Natural killer cell (primary cell): Measurements from ENCODE around the gene GALNT10. TPM values are rescaled to one million over a fixed set of nuclear protein-coding genes. Genes with fewer than 3 reads are reported as not detected.

ENCODE experiments used
- ATAC-seq, 3 donors: fragments of 150-1000 bp in 2 of 3; fragments of 200-7000 bp in 1 of 3; cut with Tn5 transposase; 1 replicate in 1 of 3; 2 replicates in 2 of 3; pipeline ENCODE4 v1.10.0; 2021; ENCODE audit warnings: mild to moderate bottlenecking in 2 of 3, moderate library complexity in 2 of 3
- DNase-seq, 2 donors: peaks; one replicate each; pipeline versions ENCODE4 v3.0.0 to v3.0.0-alpha.2; 2013 to 2021; ENCODE audit warnings: mixed read lengths in 1 of 2
- H3K27ac ChIP-seq: one replicate; pipeline ENCODE4 v1.5.1; 2013; ENCODE audit warnings: mild to moderate bottlenecking, low read length
- H3K27me3 ChIP-seq: one replicate; pipeline ENCODE4 v1.6.1; 2013; ENCODE audit warnings: low read length; ENCODE audit not compliant: control insufficient read depth, insufficient read depth
- H3K36me3 ChIP-seq: one replicate; pipeline ENCODE4 v1.6.1; 2013; ENCODE audit warnings: low read length; ENCODE audit not compliant: control insufficient read depth, insufficient read depth
- H3K4me1 ChIP-seq: one replicate; pipeline ENCODE4 v1.6.1; 2013; ENCODE audit warnings: low read length; ENCODE audit not compliant: control insufficient read depth, insufficient read depth
- H3K4me3 ChIP-seq: one replicate; pipeline ENCODE4 v1.5.1; 2013; ENCODE audit warnings: low read length
- H3K9me3 ChIP-seq: one replicate; pipeline ENCODE4 v1.6.1; 2013; ENCODE audit warnings: low read length; ENCODE audit not compliant: control insufficient read depth, insufficient read depth
- H3K27ac Mint-ChIP-seq, 2 donors: one replicate each; pipeline ENCODE4 v1.8.0; 2022; ENCODE audit warnings: mild to moderate bottlenecking in 2 of 2, mixed read lengths in 2 of 2, moderate library complexity in 1 of 2
- H3K27me3 Mint-ChIP-seq, 2 donors: one replicate each; pipeline ENCODE4 v1.8.0; 2022; ENCODE audit warnings: low read depth in 2 of 2, mixed read lengths in 2 of 2
- H3K36me3 Mint-ChIP-seq: one replicate; pipeline ENCODE4 v1.8.0; 2022; ENCODE audit warnings: mixed read lengths
- H3K4me1 Mint-ChIP-seq, 2 donors: one replicate each; pipeline ENCODE4 v1.8.0; 2022; ENCODE audit warnings: mixed read lengths in 2 of 2
- H3K4me3 Mint-ChIP-seq: one replicate; pipeline ENCODE4 v1.8.0; 2022; ENCODE audit warnings: mild to moderate bottlenecking, moderate library complexity, mixed read lengths
- H3K9me3 Mint-ChIP-seq, 2 donors: one replicate each; pipeline ENCODE4 v1.8.0; 2022; ENCODE audit warnings: mixed read lengths in 2 of 2
- CTCF ChIP-seq: fragments of 200-600 bp; IDR thresholded peaks from one replicate; pipeline ENCODE4 v1.8.0; 2022; ENCODE audit warnings: antibody characterized with exemption
- WGBS: methylation state at CpG from one replicate; pipeline ENCODE4 v1.1.7; 2013; ENCODE audit warnings: missing lambda C conversion rate; ENCODE audit not compliant: insufficient coverage; 5-methylcytosine and 5-hydroxymethylcytosine counted together
- intact Hi-C: fragments of 100-400 bp; cut with micrococcal nuclease; formaldehyde crosslinking; loops from one replicate; pipeline ENCODE4 v1.14.2; 2022
- total RNA-seq, 4 donors: library from RNA; stranded (reverse); fragments of 120-200 nt in 1 of 4; gene quantifications; one replicate each; pipeline versions ENCODE4 v1.2.3 to v1.2.4, GENCODE V29; 2013 to 2022

The GALNT10 gene
- total RNA-seq, 3 donors from 2014 or later (not counting 1 experiment from before 2014, with no cell fraction given), result 77.0 to 92.6 (median 77.6) TPM

GRCh38 chr5:154309371-154309745, 118.8 kb downstream of the GALNT10 start:
- Histone ChIP-seq H3K4me1 (peaks cover 13% of the 10 kb centered on the region), H3K36me3 (peaks cover 2% of the 10 kb centered on the region), H3K27me3 (no peaks in the 10 kb centered on the region), H3K27ac (no peak overlapping the region), H3K4me3 (no peak overlapping the region), H3K9me3 (peaks cover 4% of the 10 kb centered on the region)
- DNase-seq (no peak), ATAC-seq (no peak)
- Mint-ChIP-seq H3K4me3 (no peak overlapping the region), H3K27me3 (no peaks in the 10 kb centered on the region), H3K4me1 (peaks cover 40 to 42% of the 10 kb centered on the region in 2 donors), H3K9me3 (peaks cover 0 to 4% of the 10 kb centered on the region in 2 donors), H3K36me3 (peaks cover 16% of the 10 kb centered on the region), H3K27ac (peak overlapping the region; percentile 17 to 69)
- intact Hi-C loops, result no loop called here
- TF ChIP-seq CTCF, result no peak
- WGBS, result 100% methylated on average over 1 of the region's 1 CpG

- intact Hi-C loops, result no loop called here
- no peak for TF ChIP-seq CTCF
- peaks cover 40 to 42% of the 10 kb centered on the region in 2 donors for H3K4me1 Mint-ChIP-seq
- no peak overlapping the region for H3K4me3 Mint-ChIP-seq
- H3K36me3 ChIP-seq, result peaks cover 2% of the 10 kb centered on the region
- no peak overlapping the region for H3K4me3 ChIP-seq
- peaks cover 0 to under 1% of the 10 kb centered on the region in 2 donors for H3K9me3 Mint-ChIP-seq
- H3K27ac Mint-ChIP-seq, result peak overlapping the region; percentile 17 to 69
- peak; percentile 48 to 73 (median 64) for ATAC-seq
- peaks cover 12% of the 10 kb centered on the region for H3K36me3 Mint-ChIP-seq
- DNase-seq, result no peak
- H3K9me3 ChIP-seq, result peaks cover 4% of the 10 kb centered on the region
- H3K27me3 ChIP-seq, result no peaks in the 10 kb centered on the region
- H3K27me3 Mint-ChIP-seq, result no peaks in the 10 kb centered on the region
- WGBS, result 31% methylated on average over 5 of the region's 8 CpGs
- no peak overlapping the region for H3K27ac ChIP-seq
- H3K4me1 ChIP-seq, result peaks cover 13% of the 10 kb centered on the region
Observed at GRCh38 chr5:154309805-154310204, 119.3 kb downstream of the GALNT10 start.

- Histone ChIP-seq H3K4me1 (peaks cover 13% of the 10 kb centered on the region), H3K9me3 (no peaks in the 10 kb centered on the region), H3K27ac (no peak overlapping the region), H3K36me3 (peaks cover 2% of the 10 kb centered on the region), H3K27me3 (no peaks in the 10 kb centered on the region), H3K4me3 (no peak overlapping the region)
- H3K4me3 Mint-ChIP-seq, result no peak overlapping the region
- H3K27ac Mint-ChIP-seq, result peak overlapping the region in 1 of 2 donors; percentile 27
- no peaks in the 10 kb centered on the region for H3K9me3 Mint-ChIP-seq
- intact Hi-C loops, result no loop called here
- DNase-seq (peak in 1 of 2 donors; percentile 4), ATAC-seq (peak; percentile 54 to 66 (median 65))
- TF ChIP-seq CTCF, result no peak
- H3K27me3 Mint-ChIP-seq, result no peaks in the 10 kb centered on the region
- WGBS, result 68% methylated on average over 5 of the region's 5 CpGs
- peaks cover 5% of the 10 kb centered on the region for H3K36me3 Mint-ChIP-seq
- peaks cover 38 to 42% of the 10 kb centered on the region in 2 donors for H3K4me1 Mint-ChIP-seq
Observed at GRCh38 chr5:154311362-154311761, 120.8 kb downstream of the GALNT10 start.

- ATAC-seq (no peak), DNase-seq (no peak)
- Histone ChIP-seq H3K9me3 (no peaks in the 10 kb centered on the region), H3K4me3 (no peak overlapping the region), H3K36me3 (no peaks in the 10 kb centered on the region), H3K27ac (no peak overlapping the region), H3K27me3 (no peaks in the 10 kb centered on the region), H3K4me1 (peaks cover 13% of the 10 kb centered on the region)
- no peaks in the 10 kb centered on the region for H3K9me3 Mint-ChIP-seq
- no peaks in the 10 kb centered on the region for H3K27me3 Mint-ChIP-seq
- peaks cover 34 to 42% of the 10 kb centered on the region in 2 donors for H3K4me1 Mint-ChIP-seq
- WGBS, result 100% methylated on average over 2 of the region's 3 CpGs
- H3K27ac Mint-ChIP-seq, result no peak overlapping the region
- H3K4me3 Mint-ChIP-seq, result no peak overlapping the region
- intact Hi-C loops, result no loop called here
- no peak for TF ChIP-seq CTCF
- no peaks in the 10 kb centered on the region for H3K36me3 Mint-ChIP-seq
Observed at GRCh38 chr5:154312000-154312399, 121.5 kb downstream of the GALNT10 start.
